Measurements from ENCODE around the gene RBM15. TPM values are rescaled to one million over a fixed set of nuclear protein-coding genes. Genes with fewer than 3 reads are reported as not detected.

The RBM15 gene
- total and polyA plus RNA-seq, 2 of the 13 experiments (the other 11 are each of a cell fraction or from before 2014, with no cell fraction given) = 13.5 to 36.4 TPM

- TF ChIP-seq AHDC1 (CRISPR knock-in tag; IDR thresholded peaks at IDR 0.05; ENCODE audit: borderline replicate concordance) (no peak; the same call in 1 of the 2 replicates), DRAP1 (CRISPR knock-in tag; IDR thresholded peaks at IDR 0.05) (0 out of 2 replicates have a peak, but pooled peaks have one; percentile 10), MNT (IDR thresholded peaks at IDR 0.05) (peak; percentile 86), HNF4G (IDR thresholded peaks at IDR 0.05; ENCODE audit: borderline replicate concordance, low read depth, low read length) (peak; percentile 43; the same call in 1 of the 2 replicates), HNF4G (CRISPR knock-in tag; IDR thresholded peaks at IDR 0.05; ENCODE audit: borderline replicate concordance, low read depth) (no peak; the same call in 1 of the 2 replicates), GFI1 (CRISPR knock-in tag; IDR thresholded peaks at IDR 0.05; ENCODE audit: borderline replicate concordance) (peak; percentile 41; the same call in 1 of the 2 replicates), ZNF770 (CRISPR knock-in tag; IDR thresholded peaks at IDR 0.05) (peak; percentile 99), NR2F6 (IDR thresholded peaks at IDR 0.05) (no peak), NR2F6 (CRISPR knock-in tag; IDR thresholded peaks at IDR 0.05) (peak; percentile 16; the same call in 1 of the 2 replicates), FOXA3 (CRISPR knock-in tag; IDR thresholded peaks at IDR 0.05) (peak; percentile 78), TRIM24 (CRISPR knock-in tag; IDR thresholded peaks at IDR 0.05) (no peak), POGZ (CRISPR knock-in tag; IDR thresholded peaks at IDR 0.05) (peak; percentile 73), TBX3 (IDR thresholded peaks at IDR 0.05; ENCODE audit: borderline replicate concordance) (0 out of 2 replicates have a peak, but pooled peaks have one; percentile 11), EZH2 (conservative IDR thresholded peaks at IDR 0.05; ENCODE audit: low read depth, low read length) (no peak), SNAPC5 (CRISPR knock-in tag; IDR thresholded peaks at IDR 0.05; ENCODE audit: borderline replicate concordance) (no peak), ZNF121 (CRISPR knock-in tag; IDR thresholded peaks at IDR 0.05) (peak; percentile 97), MAZ (IDR thresholded peaks at IDR 0.05; ENCODE audit: borderline replicate concordance, low read depth, low read length) (no peak), MAZ (CRISPR knock-in tag; IDR thresholded peaks at IDR 0.05; ENCODE audit: low read depth) (no peak), ZNF580 (CRISPR knock-in tag; IDR thresholded peaks at IDR 0.05; ENCODE audit: borderline replicate concordance, low read depth) (peak; percentile 12; the same call in 1 of the 2 replicates), KAT8 (CRISPR knock-in tag; IDR thresholded peaks at IDR 0.05) (0 out of 2 replicates have a peak, but pooled peaks have one; percentile 17)
Observed at GRCh38 chr1:110335265-110335664, 3.9 kb upstream of the RBM15 start (continued).

Data from HepG2 (cell line).